HG02840 (cell line): ENCODE data around the gene PPP1R3A.
"Not testable (repeated sequence)": the region's sequence is repeated elsewhere in the genome, so short reads cannot be mapped to it uniquely, and the experiment has no call there.

Experiments used
- ATAC-seq: cut with Tn5 transposase; IDR thresholded peaks from one replicate; pipeline ENCODE4 v1.9.1; 2021; ENCODE audit warnings: mild to moderate bottlenecking, moderate library complexity, moderate number of reproducible peaks; ENCODE audit not compliant: unreplicated experiment, low FRiP score

PPP1R3A gene

GRCh38 chr7:113918946-113919345 is at the start of gene PPP1R3A:
Gene PPP1R3A (minus strand): TSS chr7:113919009. CDS start chr7:113918996, 13 bp downstream.
- ATAC-seq, result no peak

GRCh38 chr7:113963356-113963755 is 44.5 kb upstream of the PPP1R3A start:
- ATAC-seq, result no peak

- ATAC-seq, result no peak
Measured at GRCh38 chr7:113959910-113960309, 41.1 kb upstream of the PPP1R3A start.

GRCh38 chr7:113955157-113955556 is 36.3 kb upstream of the PPP1R3A start:
- no peak for ATAC-seq

- no peak for ATAC-seq
Measured at GRCh38 chr7:113953553-113953952, 34.7 kb upstream of the PPP1R3A start.

- ATAC-seq, result no peak
Measured at GRCh38 chr7:113945018-113945938, 26.5 kb upstream of the PPP1R3A start.

- ATAC-seq, result no peak
Measured at GRCh38 chr7:113936982-113937381, 18.2 kb upstream of the PPP1R3A start.

- ATAC-seq, result no peak
Measured at GRCh38 chr7:113936535-113936934, 17.7 kb upstream of the PPP1R3A start.

GRCh38 chr7:113929389-113929788 is 10.6 kb upstream of the PPP1R3A start:
- ATAC-seq, result not testable (repeated sequence)

GRCh38 chr7:113928112-113928511 is 9.3 kb upstream of the PPP1R3A start:
- ATAC-seq, result no peak

- ATAC-seq, result no peak
Measured at GRCh38 chr7:113922049-113922448, 3.2 kb upstream of the PPP1R3A start.

GRCh38 chr7:113921363-113921762 is 2.6 kb upstream of the PPP1R3A start:
- ATAC-seq, result no peak

GRCh38 chr7:113917840-113918239 is 969 bp downstream of the PPP1R3A start:
- ATAC-seq, result no peak

GRCh38 chr7:113915956-113916355 is 2.9 kb downstream of the PPP1R3A start:
- no peak for ATAC-seq

- ATAC-seq, result no peak
Measured at GRCh38 chr7:113912876-113913275, 5.9 kb downstream of the PPP1R3A start.

- no peak for ATAC-seq
Measured at GRCh38 chr7:113907617-113908016, 11.2 kb downstream of the PPP1R3A start.

- ATAC-seq, result no peak
Measured at GRCh38 chr7:113904521-113904920, 14.3 kb downstream of the PPP1R3A start.

- no peak for ATAC-seq
Measured at GRCh38 chr7:113892818-113893217, 26.0 kb downstream of the PPP1R3A start.

GRCh38 chr7:113891828-113892227 is 27.0 kb downstream of the PPP1R3A start:
- no peak for ATAC-seq

GRCh38 chr7:113891031-113891350 is 27.8 kb downstream of the PPP1R3A start:
- no peak for ATAC-seq

- no peak for ATAC-seq
Measured at GRCh38 chr7:113890331-113891030, 28.3 kb downstream of the PPP1R3A start.

- ATAC-seq, result no peak
Measured at GRCh38 chr7:113883096-113883495, 35.7 kb downstream of the PPP1R3A start.
